Muscle of back (tissue), 11 donors: ENCODE data around the gene TBATA. TPM values are rescaled to one million over a fixed set of nuclear protein-coding genes. Genes with fewer than 3 reads are reported as not detected.
A peak's percentile ranks its signal among the peaks of the same experiment; 100 is the strongest.

Source experiments
- DNase-seq, 3 donors: peaks; one replicate each; pipeline versions ENCODE4 v3.0.0 to v3.0.0-alpha.2; 2013
- polyA plus RNA-seq, 10 donors: library from polyadenylated mRNA; unstranded; fragments of 120-200 nt; gene quantifications; one replicate each; pipeline ENCODE4 v1.2.1, GENCODE V29; 2013; ENCODE audit not compliant: insufficient read length in 10 of 10

The TBATA gene
- polyA plus RNA-seq, 10 donors = 0.14 to 0.19 TPM; not detected in 8

DNA sequence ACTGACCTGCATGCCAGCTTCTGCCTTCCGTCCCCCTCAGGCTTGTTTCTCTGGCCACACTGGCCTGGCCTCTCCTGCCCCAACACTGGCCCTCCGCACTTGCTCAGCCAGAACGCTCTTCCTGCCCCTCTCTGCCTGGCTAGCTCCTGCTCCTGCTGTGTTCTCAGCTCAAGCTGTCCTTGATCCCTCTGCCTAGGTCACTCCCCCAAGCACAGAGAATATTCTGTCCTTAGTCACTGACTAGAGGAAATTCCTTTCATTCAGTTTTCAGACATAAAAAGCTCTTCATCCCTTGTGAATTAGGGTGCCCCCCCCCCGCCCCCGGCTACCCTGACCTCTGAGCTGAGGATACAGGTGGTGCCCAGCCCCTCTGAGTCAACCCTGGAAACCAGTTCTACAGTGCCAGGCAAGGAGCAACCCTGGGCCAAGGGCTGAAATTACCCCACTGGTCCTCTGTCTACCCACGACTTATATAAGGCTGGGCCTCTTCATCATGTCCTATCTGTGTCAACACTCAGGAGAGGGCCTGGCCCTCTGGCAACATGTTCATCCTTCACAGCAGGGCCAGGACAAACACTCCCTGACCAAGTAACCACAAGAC, 23.9 kb upstream of the TBATA start:
- DNase-seq = no peak

DNA sequence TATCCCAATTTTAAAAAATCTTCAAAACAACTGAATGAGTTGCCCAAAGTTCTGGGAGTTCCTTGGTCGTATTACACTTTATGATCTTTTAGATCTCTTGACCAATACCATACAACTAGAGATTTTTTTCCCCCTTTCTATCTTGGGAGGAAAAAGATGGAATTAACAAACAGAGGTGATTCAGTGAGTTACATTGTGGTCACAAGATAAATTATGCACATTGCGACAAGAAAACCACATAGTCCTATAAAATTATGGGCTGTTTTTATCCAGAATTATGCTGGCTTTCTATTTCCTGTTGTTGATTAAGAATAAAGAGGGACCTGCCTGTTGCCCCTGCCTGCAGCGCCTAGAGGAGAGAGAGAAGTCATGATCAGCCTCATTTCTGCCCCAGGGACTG, 22.4 kb upstream of the TBATA start:
- DNase-seq = no peak

DNA sequence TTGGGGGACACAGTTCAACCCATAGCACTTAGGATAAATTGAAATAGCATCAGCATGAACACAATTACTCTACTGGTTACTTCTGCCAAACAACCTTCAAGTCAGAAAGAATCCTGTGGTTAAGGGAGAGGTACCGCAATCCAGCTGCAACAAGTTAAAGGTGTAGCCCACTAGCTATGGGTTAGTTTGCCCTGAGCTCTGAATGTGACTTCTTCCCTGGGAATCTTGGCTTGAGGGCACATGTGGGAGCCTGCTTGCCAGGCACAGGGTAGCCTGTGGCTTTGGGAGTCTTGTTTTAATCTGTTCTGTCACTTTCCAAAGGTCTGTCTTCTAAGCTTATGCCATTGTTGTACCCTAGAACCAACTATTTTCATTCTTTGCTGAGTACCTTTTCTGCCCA, 21.7 kb upstream of the TBATA start:
- no peak for DNase-seq

DNA sequence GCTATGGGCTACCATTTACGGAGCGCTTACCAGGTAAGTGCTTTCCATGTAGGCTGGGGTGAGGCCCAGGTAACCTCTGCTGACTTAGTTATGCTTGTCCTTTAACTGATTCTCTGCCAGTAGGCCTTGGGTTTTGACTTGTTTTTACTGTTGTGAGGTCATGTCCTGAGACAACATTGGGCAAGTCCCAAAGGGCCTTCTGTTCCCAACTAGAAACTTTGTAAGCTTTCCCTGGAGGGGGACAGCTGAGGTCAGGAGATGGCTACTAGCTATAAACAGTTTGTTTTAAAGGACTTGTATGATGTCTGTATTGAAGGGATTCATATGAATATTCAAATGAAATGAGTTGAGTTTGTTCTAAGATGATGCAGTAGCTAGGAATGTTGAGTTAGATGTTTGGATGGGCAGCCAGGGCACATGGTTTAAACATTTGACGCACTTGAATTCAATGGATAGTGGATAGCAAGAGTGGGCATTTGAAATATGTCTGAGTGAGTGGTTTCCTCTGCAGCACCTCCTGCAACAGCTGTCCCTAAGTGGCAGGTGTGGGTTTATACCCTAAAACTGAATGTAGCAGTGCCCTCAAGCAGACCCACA, 20.5 kb upstream of the TBATA start:
- no peak for DNase-seq

DNA sequence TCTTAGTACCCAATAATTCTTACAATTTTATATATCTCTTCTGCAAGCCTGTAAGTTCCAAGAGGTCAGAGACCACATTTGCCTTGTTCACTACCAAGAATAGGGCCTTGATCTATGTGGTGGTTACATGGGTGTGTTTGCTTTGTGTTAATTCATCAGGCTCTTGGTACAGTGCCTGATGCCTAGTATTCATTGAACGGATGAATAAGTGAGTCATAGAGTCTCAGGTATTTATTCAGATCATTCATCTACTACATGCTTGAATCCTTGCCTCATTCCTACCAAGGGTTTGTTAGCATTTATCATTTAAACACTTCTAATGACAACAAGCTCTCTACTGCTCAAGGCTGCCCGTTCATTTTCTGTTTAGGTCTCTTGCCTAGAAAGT, 19.2 kb upstream of the TBATA start:
- no peak for DNase-seq

DNA sequence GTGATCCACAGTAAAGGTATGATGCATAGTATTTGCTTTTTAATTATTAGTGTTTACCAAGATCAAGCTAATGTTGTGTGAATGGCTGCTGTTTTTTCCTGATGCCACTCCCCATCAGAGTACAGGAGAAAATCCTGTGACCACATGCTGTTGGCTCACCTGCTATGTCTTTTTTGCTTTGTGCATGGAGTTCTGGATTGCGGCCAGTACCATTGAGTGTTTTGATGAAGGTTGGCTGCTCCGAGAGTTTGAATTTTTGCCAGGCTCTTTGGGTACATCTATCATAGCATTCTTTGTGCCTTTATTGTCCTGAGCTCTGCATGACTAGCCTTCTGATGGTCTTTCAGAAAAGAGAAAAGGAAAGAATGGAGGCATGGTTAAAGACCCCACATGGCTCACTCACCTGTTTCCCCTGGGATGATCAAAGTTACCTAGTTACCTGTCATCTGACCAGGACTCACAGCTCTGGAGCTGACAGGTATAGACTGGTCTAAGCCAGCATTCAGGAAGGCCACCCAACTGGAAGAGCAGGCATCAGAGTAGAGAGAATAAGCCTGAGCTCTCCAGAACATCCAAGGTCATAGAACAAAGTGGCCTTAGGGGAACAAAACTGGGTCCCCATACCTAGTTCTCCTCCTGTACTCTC, 18.7 kb upstream of the TBATA start:
- DNase-seq = no peak

DNA sequence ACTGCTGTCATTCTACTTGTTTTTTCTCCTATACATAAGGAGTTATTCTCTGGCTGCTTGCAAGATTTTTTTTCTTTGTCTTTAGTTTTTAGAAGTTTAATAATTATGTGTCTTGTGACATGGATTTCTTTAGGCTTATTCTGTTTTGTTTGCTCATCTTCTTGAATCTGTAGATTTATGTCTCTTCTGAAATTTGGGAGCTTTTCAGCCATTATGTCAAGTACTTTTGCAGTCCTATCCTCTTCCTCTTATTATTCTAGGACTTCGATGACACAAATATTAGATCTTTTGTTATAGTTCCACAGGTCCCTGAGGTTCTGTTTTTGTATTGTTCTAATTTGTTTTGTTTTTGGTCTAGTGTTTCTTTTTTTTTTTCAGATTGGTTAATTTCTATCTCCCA, 16.7 kb upstream of the TBATA start:
- DNase-seq = no peak

DNA sequence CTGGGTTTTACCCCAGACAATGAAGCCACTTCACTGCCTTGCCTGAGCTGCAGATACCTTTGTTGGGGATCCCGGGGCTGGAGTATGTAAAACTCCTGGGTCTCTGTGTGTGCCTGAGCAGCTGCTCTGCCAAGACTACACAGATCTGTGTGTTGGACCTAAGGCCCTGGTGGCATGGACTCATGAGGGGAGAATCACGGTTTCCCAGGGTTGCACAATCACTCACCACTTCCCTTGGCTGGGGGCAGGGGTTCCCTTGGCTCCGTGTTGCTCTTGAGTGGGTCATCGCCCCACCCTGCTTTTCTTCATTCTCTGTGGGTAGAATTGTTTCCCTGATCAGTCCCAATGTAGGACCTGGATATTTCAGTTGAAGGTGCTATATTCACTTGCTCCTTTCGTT, 13.9 kb upstream of the TBATA start:
- DNase-seq = no peak

DNA sequence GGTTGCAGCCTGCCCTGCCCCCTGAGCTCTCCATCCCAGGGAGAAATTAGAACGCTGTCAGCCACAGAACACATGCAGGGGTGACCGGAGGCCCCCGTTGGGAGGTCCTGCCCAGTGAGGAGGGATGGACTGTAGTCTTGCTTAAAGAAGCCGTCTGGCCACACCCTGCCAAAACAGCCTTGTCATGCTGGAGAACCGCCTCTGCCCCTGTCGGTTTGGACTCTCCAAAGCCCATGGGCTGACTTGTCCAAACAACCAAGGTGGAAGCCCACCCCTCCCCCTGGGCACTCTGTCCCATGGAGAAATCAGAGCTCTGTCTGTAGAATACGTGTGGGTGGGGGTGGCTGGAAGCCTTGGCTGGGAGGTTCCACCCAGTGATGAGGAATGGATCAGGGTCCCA, 12.7 kb upstream of the TBATA start:
- no peak for DNase-seq

DNA sequence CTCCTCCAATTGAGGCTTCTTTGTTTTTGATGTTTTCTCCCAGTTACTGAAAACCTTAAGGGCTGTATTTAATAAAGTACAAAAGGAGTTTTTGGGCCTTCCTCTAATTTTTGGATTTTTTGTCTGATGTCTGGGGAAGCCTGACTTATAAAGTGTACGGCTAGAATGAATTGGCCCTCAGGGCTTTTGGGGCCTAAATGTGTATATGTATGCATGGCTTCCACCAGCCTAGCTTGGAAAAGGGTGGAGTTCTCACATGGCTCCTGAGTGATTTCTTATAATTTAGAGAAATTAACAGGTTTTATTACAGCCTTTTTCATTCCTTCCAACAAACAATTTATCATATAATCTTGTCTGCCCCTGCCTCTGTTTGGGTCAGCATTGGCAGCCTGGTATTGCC, 10.4 kb upstream of the TBATA start:
- DNase-seq = no peak

DNA sequence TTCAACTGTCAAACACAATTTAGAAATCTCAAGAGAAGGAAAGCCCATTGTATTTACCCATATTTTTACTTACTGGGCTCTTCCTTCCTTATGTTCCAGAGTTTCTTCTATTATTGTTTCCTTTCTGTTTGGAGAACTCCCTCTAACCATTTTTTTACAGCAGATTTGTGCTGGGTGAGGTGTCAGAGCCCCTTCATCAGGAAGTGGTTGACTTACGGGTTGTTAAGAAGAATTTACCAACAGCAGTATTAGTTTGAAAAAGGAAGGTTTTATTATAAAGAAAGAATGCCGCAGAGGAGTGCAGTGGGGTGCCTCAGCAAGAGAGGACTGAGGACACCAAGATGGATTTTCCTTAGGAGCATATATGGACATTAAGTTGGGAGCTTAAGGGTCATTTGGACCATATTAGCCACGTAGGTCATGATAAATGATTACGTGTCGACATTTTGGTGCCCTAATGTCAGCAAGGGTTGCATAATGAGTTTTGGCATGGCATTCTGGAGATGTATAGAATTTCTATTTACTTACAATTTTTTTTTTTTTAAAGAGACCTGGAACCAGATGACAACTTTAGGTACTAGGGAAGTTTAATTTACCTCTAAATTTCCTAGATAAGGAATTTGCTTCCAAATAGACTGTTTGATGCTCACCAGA, 6.3 kb upstream of the TBATA start:
- no peak for DNase-seq

DNA sequence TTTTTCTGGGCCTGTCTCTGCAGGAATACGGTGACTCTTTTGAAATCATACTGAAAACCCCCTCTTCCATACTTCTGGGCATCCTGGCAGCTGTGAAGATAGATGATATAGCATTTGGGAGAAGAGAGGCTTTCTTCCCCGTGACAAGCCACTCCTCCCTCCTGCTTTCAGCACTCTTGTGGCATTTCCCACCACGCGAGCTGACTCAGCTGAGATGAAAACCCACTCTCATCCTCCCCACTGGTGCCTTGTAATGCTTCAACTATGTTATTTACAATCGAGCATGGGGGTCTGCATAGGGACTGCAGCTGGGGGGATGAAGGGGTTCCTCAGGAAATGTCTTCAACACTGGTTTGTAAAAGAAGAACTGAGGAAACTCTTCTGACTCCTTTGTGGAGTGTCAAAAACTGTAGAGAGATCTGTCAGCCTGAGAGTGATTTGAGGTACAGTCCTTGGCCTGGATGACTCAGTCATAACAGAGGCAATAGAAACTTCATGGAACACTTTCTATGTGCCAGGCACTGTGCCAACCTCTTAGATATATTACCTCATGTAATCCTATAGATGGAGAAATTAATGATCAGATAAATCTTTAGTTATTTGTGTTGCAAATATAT, 1.7 kb upstream of the TBATA start:
- DNase-seq = peak in 1 of 3 donors; percentile 50

DNA sequence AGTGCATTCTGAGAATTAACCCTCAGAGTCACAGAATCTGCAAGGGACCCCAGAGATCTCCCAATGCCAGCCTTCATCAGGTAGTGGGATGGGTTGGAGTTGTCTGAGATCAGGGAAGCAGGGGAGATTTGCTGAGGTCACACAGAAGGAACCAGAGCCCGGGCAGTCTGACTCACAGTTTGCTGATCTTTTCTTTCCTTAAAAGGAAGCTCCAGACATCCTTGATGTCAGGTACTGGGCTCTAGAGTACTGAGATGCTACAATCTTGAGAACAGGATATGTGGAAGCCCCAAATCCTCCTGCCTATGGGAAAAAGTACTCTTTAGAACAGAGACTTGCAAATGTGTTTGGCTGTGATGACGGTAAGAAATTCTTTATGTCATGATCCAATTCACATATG, 706 bp downstream of the TBATA start:
- DNase-seq = no peak

DNA sequence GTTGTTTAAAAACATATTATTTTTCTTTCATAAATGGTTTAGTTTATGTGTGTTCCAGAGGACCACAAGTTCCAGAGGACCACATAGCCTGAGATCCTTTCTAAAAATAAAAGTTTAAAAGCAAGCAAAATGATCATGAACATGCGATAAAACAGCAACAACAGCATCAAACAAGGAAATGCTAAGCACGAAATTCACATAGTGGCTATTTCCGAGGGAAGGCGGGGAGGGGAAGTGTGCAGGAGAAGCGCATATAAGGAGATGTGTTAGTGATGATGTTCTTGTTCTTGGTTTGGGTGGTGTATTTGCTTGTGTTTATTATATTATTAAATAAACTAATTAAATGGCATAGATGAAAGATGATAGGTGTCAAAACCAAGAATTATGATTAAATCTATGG, 1.2 kb downstream of the TBATA start:
- no peak for DNase-seq

DNA sequence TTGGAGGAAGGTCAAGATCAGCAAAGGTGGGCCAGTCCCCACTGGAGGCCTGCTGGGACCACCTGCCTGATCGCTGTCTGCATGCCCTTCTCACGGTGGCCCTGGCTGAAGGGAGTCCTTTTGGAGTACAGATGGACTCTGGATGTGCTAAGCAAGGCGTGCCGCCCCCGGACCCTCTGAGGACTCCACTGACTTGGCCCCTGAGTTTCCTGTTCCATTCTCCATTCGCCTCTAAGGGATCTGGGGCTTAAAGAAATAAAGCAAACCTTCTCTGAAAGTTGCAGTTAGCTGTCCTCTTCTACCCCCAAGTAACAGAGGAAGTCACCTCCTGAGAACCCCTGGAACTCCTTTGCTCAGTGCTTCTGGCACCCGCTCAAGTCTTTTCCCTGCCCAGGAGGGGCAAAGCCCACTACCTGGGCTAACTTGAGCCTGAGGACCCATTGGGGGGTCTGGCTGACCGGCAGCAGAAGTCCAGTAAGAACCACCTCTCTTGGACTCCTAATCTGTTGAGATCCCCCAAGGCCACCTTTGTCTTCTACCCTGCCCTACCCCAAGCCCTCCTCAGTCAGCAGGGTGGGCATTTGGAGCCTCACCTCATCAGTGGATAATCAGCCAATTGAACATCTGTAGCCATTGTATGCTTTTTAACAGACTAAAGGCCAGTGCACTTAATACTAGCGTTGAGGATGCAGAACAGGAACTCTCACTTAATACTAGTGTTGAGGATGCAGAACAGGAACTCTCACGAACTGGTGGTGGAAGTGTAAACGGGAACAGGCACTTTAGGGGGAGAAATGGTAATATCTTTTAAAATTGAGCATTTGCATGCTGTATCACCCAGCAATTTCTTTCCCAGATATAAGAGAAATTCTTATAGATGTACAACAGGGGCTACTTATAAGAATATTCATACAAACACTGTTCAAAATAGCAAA, 2.2 kb downstream of the TBATA start:
- no peak for DNase-seq

DNA sequence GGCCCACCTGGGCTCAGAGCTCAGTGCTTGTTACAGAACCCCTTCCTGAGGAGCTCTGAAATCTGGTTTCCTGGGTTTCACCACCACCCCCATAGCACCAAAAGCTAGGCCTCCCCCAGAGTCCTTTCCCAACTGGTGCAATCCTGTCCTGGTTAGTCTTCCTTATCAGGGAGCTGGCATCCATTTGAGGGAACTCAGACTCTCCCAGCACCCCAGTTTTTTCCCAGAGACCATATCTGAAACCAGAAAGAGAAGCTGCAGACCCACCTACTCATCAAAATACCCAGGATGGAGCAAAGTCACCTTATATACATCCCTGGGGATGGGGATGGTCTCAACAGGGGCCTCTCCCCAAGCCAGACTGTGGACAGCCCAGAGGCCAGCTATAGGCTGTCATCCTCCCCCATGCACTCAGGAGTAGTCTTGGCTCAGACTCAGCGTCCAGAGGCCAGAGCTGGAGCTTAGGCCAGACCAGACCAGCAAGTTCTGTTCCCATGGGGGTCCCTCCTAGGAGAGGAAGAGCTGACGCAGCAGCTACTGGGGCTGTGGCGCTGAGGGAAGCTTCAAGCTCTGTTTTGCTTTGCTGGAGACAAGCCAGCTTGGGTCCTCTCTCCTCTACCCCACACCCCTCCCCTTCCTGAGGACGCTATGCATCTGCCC, 3.0 kb downstream of the TBATA start:
- DNase-seq = peak in 1 of 3 donors; percentile 46

DNA sequence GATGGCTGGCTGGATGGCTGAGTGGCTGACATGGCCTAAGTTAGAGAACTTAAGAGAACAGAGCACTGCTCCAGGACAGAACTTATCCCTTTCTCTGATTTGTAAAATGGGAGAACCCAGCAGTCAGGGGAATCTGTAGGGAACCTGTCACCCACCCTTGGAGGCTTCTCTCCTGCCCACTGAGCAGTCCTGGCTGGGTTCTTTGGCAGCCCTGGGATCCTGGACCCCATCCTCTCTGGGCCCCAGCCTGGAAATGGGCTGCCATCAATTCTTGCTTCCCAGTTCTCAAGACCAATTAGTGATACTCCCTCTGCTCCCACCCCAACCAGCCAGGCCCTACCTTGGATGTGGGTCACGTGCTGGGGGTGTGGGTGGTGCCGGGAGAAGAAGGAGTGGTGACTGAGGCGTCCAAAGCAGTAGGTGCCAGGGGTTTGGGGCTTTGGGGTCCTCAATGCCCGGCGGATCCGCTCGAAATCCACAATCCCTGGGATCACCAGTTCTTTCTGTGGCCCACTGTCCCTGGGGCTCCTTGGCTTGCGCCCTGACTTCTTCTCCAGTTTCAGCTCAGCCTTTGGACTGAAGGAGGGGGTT, 3.6 kb downstream of the TBATA start:
- no peak for DNase-seq

DNA sequence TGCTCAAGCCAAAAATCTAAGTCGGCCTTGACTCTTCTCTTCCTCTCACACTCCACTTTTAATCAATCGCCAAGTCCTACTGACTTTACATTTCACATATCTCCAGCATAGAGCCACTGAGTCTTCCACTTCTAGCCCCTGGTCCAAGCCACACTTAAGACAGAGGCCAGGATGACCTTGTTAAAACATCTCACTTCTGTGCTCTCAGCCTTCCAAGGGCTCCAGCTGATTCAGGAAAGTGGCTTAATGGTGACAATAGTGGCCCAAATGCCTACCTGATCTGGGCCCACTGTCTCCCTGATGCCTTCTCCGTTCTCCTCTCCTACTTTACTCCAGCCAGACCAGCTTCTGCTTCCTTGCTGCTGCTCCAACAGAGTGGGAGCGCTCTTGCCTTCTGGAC, 4.4 kb downstream of the TBATA start:
- no peak for DNase-seq

DNA sequence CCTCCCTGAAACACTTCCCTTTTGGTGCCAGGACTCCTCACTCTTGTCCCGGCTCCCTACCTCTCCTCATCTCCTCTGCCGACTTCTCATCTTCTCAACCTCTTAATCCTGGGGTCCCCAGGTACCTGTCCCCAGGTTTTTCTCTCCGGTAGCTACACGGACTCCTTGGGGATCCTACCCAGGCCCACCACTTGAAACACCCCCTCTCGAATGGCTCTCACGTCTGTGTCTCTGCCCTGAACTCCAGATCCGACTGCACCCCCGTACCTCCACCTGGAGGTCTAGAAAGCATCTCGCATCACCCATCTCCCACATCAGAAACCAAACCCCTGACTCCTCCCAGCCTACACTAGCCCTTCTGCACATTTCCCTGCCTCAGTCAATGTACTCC, 4.8 kb downstream of the TBATA start:
- DNase-seq = no peak

DNA sequence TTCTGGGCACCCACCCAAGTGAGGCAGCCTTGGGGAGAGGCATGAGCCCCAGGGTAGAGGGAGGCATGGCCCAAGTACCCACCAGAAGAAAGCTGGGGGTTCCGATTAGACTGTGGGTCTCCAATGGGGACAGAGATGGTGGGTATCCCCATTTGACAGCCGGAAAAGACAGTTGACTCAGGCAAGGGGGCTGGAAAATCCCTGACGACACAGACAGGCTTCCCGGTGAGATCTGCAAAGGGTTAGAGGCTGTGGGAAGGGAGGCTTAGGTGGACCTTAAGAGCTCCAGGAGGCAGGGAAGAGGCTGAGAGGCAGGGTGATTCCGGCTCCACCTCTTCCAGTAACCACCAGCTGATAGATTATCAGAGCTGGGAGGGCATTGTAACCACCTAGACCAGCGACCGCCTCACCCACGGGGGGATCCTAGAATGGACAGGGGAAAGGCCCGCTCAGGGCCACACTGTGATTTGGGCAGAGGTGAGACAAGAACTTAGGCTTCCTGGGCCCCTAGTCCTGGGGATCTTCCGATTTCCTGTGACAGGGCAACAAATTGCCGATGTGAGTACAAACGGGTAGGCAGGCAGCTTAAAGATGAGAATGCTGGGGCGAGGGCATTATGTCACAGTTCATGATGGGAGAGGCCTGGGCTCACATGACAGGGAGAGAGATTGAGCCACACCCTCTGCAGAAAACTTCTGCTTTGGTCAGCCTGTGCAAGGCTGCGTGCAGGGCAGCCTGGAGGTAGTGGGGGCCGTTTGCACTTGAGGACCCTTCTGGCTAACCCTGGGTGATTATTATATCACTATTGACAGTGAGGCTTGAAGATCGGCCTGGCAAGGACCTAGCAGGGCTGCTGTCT, 5.4 kb downstream of the TBATA start:
- no peak for DNase-seq
